ENCODE measurements around the gene ZNF202.
"Not testable (repeated sequence)": the region's sequence is repeated elsewhere in the genome, so short reads cannot be mapped to it uniquely, and the experiment has no call there.

ZNF202 gene

GRCh38 chr11:123741159-123742030 lies at the start of gene ZNF202:
Gene ZNF202 (minus strand): TSS chr11:123741660. CDS start chr11:123730888, 10,772 bp downstream.
- DNase-seq: peak; percentile 84

GRCh38 chr11:123783536-123783935 lies 42.1 kb upstream of the ZNF202 start:
- DNase-seq: no peak

GRCh38 chr11:123778511-123778910 lies 37.1 kb upstream of the ZNF202 start:
- DNase-seq: no peak

- no peak for DNase-seq
These were observed 34.5 kb upstream of the ZNF202 start for GRCh38 chr11:123775715-123776549.

GRCh38 chr11:123775289-123775688 lies 33.8 kb upstream of the ZNF202 start:
- DNase-seq: no peak

- no peak for DNase-seq
These were observed 32.5 kb upstream of the ZNF202 start for GRCh38 chr11:123773959-123774358.

- no peak for DNase-seq
These were observed 31.6 kb upstream of the ZNF202 start for GRCh38 chr11:123773026-123773425.

- no peak for DNase-seq
These were observed 30.2 kb upstream of the ZNF202 start for GRCh38 chr11:123771664-123772063.

GRCh38 chr11:123770712-123771111 lies 29.3 kb upstream of the ZNF202 start:
- no peak for DNase-seq

GRCh38 chr11:123765601-123766000 lies 24.1 kb upstream of the ZNF202 start:
- no peak for DNase-seq

GRCh38 chr11:123762422-123762821 lies 21.0 kb upstream of the ZNF202 start:
- DNase-seq: no peak

GRCh38 chr11:123760894-123761293 lies 19.4 kb upstream of the ZNF202 start:
- no peak for DNase-seq

- DNase-seq: no peak
These were observed 16.5 kb upstream of the ZNF202 start for GRCh38 chr11:123757976-123758375.

GRCh38 chr11:123755813-123756212 lies 14.4 kb upstream of the ZNF202 start:
- no peak for DNase-seq

GRCh38 chr11:123755344-123755743 lies 13.9 kb upstream of the ZNF202 start:
- no peak for DNase-seq

GRCh38 chr11:123754101-123754568 lies 12.7 kb upstream of the ZNF202 start, which contains the start of gene OR6X1:
Gene OR6X1 (minus strand): TSS chr11:123754518. CDS start chr11:123754518, 0 bp downstream.
- no peak for DNase-seq

- no peak for DNase-seq
These were observed 11.7 kb upstream of the ZNF202 start for GRCh38 chr11:123753110-123753509.

- DNase-seq: no peak
These were observed 10.3 kb upstream of the ZNF202 start for GRCh38 chr11:123751781-123752180.

- not testable (repeated sequence) for DNase-seq
These were observed 6.9 kb upstream of the ZNF202 start for GRCh38 chr11:123748349-123748748.

- DNase-seq: no peak
These were observed 4.4 kb upstream of the ZNF202 start for GRCh38 chr11:123745764-123746451.

GRCh38 chr11:123742724-123743120 lies 1.3 kb upstream of the ZNF202 start:
- no peak for DNase-seq

GRCh38 chr11:123742031-123742723 lies 717 bp upstream of the ZNF202 start:
- DNase-seq: no peak
